IMR-90 (cell line): ENCODE results near the gene PGS1. TPM values are rescaled to one million over a fixed set of nuclear protein-coding genes. Genes with fewer than 3 reads are reported as not detected.
A peak's percentile ranks its signal among the peaks of the same experiment; 100 is the strongest.

Experiments used
- ATAC-seq: fragments of 200-7000 bp; cut with Tn5 transposase; 2 replicates; pipeline ENCODE4 v1.9.1; 2020; ENCODE audit warnings: low read depth, mild to moderate bottlenecking, moderate library complexity
- BruUV-seq: library from RNA; stranded (reverse); fragments of 400-500 nt; replicated peaks from 2 replicates; lab custom pipeline; 2021; lab: Mats Ljungman, UMichigan
- CTCF ChIA-PET: fragments of 300-600 bp; formaldehyde crosslinking; extraction: SDS; loops from one replicate; lab custom pipeline; 2021; ENCODE audit warnings: antibody characterized with exemption; lab: Yijun Ruan, JAX
- POLR2A ChIA-PET: fragments of 300-600 bp; sonication (Branson Sonifier 250); formaldehyde crosslinking; loops from one replicate; lab custom pipeline; 2022; ENCODE audit warnings: antibody characterized with exemption; ENCODE audit not compliant: unreplicated experiment; lab: Charles Lee
- DNase-seq: peaks from one replicate; pipeline ENCODE4 v3.0.0; 2013
- H2AFZ ChIP-seq: replicated peaks from 2 replicates; pipeline ENCODE3; 2013; ENCODE audit warnings: low read length, mild to moderate bottlenecking; ENCODE audit not compliant: poor library complexity
- H2AK5ac ChIP-seq: 2 replicates; pipeline ENCODE4 v1.6.1; 2013; ENCODE audit warnings: low read depth, low read length, inconsistent platforms
- H2AK9ac ChIP-seq: replicated peaks from 2 replicates; pipeline ENCODE3; 2013; ENCODE audit warnings: mild to moderate bottlenecking, low read depth, low read length, moderate library complexity; ENCODE audit not compliant: poor library complexity
- H2BK120ac ChIP-seq: 2 replicates; pipeline ENCODE4 v1.6.1; 2013; ENCODE audit warnings: low read depth, low read length, inconsistent platforms
- H2BK15ac ChIP-seq: 3 replicates; pipeline ENCODE4 v1.6.1; 2013; ENCODE audit warnings: low read depth, low read length, inconsistent platforms
- H2BK20ac ChIP-seq: 2 replicates; pipeline ENCODE4 v1.6.1; 2013; ENCODE audit warnings: low read depth, mild to moderate bottlenecking, inconsistent platforms, low read length, moderate library complexity
- H2BK5ac ChIP-seq: 2 replicates; pipeline ENCODE4 v1.6.1; 2013; ENCODE audit warnings: mild to moderate bottlenecking, low read depth, low read length, inconsistent platforms; ENCODE audit not compliant: poor library complexity, severe bottlenecking
- H3K14ac ChIP-seq: replicated peaks from 2 replicates; pipeline ENCODE4 v1.6.1; 2013; ENCODE audit warnings: low read depth, low read length, inconsistent platforms
- H3K18ac ChIP-seq: 2 replicates; pipeline ENCODE4 v1.6.1; 2013; ENCODE audit warnings: low read depth, low read length, control low read depth
- H3K23ac ChIP-seq: 2 replicates; pipeline ENCODE4 v1.6.1; 2013; ENCODE audit warnings: low read depth, low read length, inconsistent platforms
- H3K27ac ChIP-seq: 2 replicates; pipeline ENCODE4 v1.5.1; 2013; ENCODE audit warnings: mild to moderate bottlenecking, control low read depth, low read length; ENCODE audit not compliant: insufficient read depth
- H3K27me3 ChIP-seq: 2 replicates; pipeline ENCODE4 v1.6.1; 2013; ENCODE audit warnings: low read length; ENCODE audit not compliant: control insufficient read depth, insufficient read depth
- H3K36me3 ChIP-seq: 2 replicates; pipeline ENCODE4 v1.6.1; 2013; ENCODE audit warnings: low read length, mixed read lengths; ENCODE audit not compliant: control insufficient read depth, insufficient read depth
- H3K4ac ChIP-seq: 2 replicates; pipeline ENCODE4 v1.6.1; 2013; ENCODE audit warnings: low read depth, low read length, inconsistent platforms
- H3K4me1 ChIP-seq: 2 replicates; pipeline ENCODE4 v1.6.1; 2013; ENCODE audit warnings: low read length, mixed read lengths; ENCODE audit not compliant: control insufficient read depth, insufficient read depth
- H3K4me2 ChIP-seq: 2 replicates; pipeline ENCODE4 v1.6.1; 2013; ENCODE audit warnings: low read depth, mild to moderate bottlenecking, control low read depth, low read length, moderate library complexity
- H3K4me3 ChIP-seq: 2 replicates; pipeline ENCODE4 v1.5.1; 2013; ENCODE audit warnings: low read depth, mild to moderate bottlenecking, control low read depth, low read length, moderate library complexity; ENCODE audit not compliant: insufficient read depth
- H3K56ac ChIP-seq: 2 replicates; pipeline ENCODE4 v1.6.1; 2013; ENCODE audit warnings: low read length, inconsistent platforms; ENCODE audit not compliant: insufficient read depth; ENCODE audit errors: extremely low read depth
- H3K79me1 ChIP-seq, 2 experiments: 2 replicates each; pipeline ENCODE4 v1.6.1; 2013; ENCODE audit warnings: low read length in 2 of 2, inconsistent platforms in 1 of 2, low read depth in 1 of 2
- H3K9ac ChIP-seq: 2 replicates; pipeline ENCODE4 v1.6.1; 2013; ENCODE audit warnings: low read depth, low read length, control low read depth
- H3K9me1 ChIP-seq: 2 replicates; pipeline ENCODE4 v1.6.1; 2013; ENCODE audit warnings: low read length, inconsistent platforms; ENCODE audit not compliant: insufficient read depth
- H3K9me3 ChIP-seq: 2 replicates; pipeline ENCODE4 v1.6.1; 2013; ENCODE audit warnings: low read length; ENCODE audit not compliant: control insufficient read depth, insufficient read depth
- H4K20me1 ChIP-seq: 2 replicates; pipeline ENCODE4 v1.6.1; 2013; ENCODE audit warnings: low read length, inconsistent platforms; ENCODE audit not compliant: insufficient read depth
- H4K5ac ChIP-seq: 2 replicates; pipeline ENCODE4 v1.6.1; 2013; ENCODE audit warnings: mild to moderate bottlenecking, low read depth, low read length, control low read depth
- H4K8ac ChIP-seq, 2 experiments: 2 replicates each; pipeline ENCODE4 v1.6.1; 2013; ENCODE audit warnings: low read depth in 2 of 2, low read length in 2 of 2, control low read depth in 1 of 2, inconsistent platforms in 1 of 2
- H4K91ac ChIP-seq: 2 replicates; pipeline ENCODE4 v1.6.1; 2013; ENCODE audit warnings: low read depth, low read length, inconsistent platforms; ENCODE audit not compliant: insufficient read depth
- BHLHE40 ChIP-seq: fragments of 150-350 bp; IDR thresholded peaks from 2 replicates; pipeline ENCODE4 v1.6.1; 2016; ENCODE audit warnings: mild to moderate bottlenecking, low read depth, low read length
- CHD1 ChIP-seq: IDR thresholded peaks from 2 replicates; pipeline ENCODE4 v1.6.1; 2012; ENCODE audit warnings: low read depth, low read length, improper control_type of control experiment
- FOS ChIP-seq: fragments of 150-350 bp; IDR thresholded peaks from 2 replicates; pipeline ENCODE4 v1.6.1; 2016; ENCODE audit warnings: low read depth, low read length
- MAFK ChIP-seq: IDR thresholded peaks from 2 replicates; pipeline ENCODE4 v1.6.1; 2012; ENCODE audit warnings: low read depth, low read length, improper control_type of control experiment
- MAZ ChIP-seq: IDR thresholded peaks from 2 replicates; pipeline ENCODE4 v1.6.1; 2012; ENCODE audit warnings: low read depth, mild to moderate bottlenecking, low read length, improper control_type of control experiment, moderate library complexity, borderline replicate concordance
- MXI1 ChIP-seq: IDR thresholded peaks from 2 replicates; pipeline ENCODE4 v1.6.1; 2012; ENCODE audit warnings: low read depth, mild to moderate bottlenecking, low read length, moderate library complexity, borderline replicate concordance
- NFE2L2 ChIP-seq: fragments of 150-350 bp; IDR thresholded peaks from 2 replicates; pipeline ENCODE4 v1.6.1; 2016; ENCODE audit warnings: low read depth, mild to moderate bottlenecking, low read length
- RAD21 ChIP-seq: IDR thresholded peaks from 2 replicates; pipeline ENCODE4 v1.6.1; 2012; ENCODE audit warnings: low read length, improper control_type of control experiment
- RCOR1 ChIP-seq: IDR thresholded peaks from 2 replicates; pipeline ENCODE4 v1.6.1; 2012; ENCODE audit warnings: mild to moderate bottlenecking, low read length, improper control_type of control experiment; ENCODE audit not compliant: insufficient replicate concordance
- SMC3 ChIP-seq: fragments of 150-350 bp; IDR thresholded peaks from 2 replicates; pipeline ENCODE4 v1.6.1; 2016; ENCODE audit warnings: low read depth, mild to moderate bottlenecking, antibody characterized with exemption, low read length, moderate library complexity
- WGBS, 2 experiments: methylation state at CpG; one replicate each; pipeline versions ENCODE4 v1.1.5 to v1.1.7; 2013; ENCODE audit warnings: missing lambda C conversion rate in 2 of 2; ENCODE audit not compliant: insufficient read length in 1 of 2; ENCODE audit errors: extremely low coverage in 2 of 2; 5-methylcytosine and 5-hydroxymethylcytosine counted together
- dilution Hi-C: fragments of 300-500 bp; cut with HindIII; formaldehyde crosslinking; loops from one replicate; pipeline ENCODE4 v1.14.3; 2018; ENCODE audit warnings: low sequenced_read_pairs; ENCODE audit not compliant: unreplicated experiment
- in situ Hi-C: fragments of 300-500 bp; cut with MboI; formaldehyde crosslinking; loops from 3 replicates; pipeline ENCODE4 v1.14.3; 2019; ENCODE audit warnings: low sequenced_read_pairs, inconsistent platforms, mixed read lengths
- intact Hi-C: fragments of 100-400 bp; cut with micrococcal nuclease; formaldehyde crosslinking; loops from 2 replicates; pipeline ENCODE4 v1.10.0; 2022
- polyA plus RNA-seq, 3 experiments: library from polyadenylated mRNA; depleted of rRNA; stranded (reverse); fragments of >200 nt; gene quantifications; 2 replicates each; pipeline ENCODE4 v1.2.3, GENCODE V29; 2012; ENCODE audit warnings: low replicate concordance in 1 of 3
- total RNA-seq: library from RNA; depleted of rRNA; stranded (reverse); fragments of >200 nt; gene quantifications from 2 replicates; pipeline ENCODE4 v1.2.3, GENCODE V29; 2012
- TF ChIP-seq, protein P1 (sequence below): fragments of 150-350 bp; IDR thresholded peaks from 2 replicates; pipeline ENCODE4 v1.6.1; 2017; ENCODE audit warnings: mild to moderate bottlenecking, antibody characterized with exemption, low read length, low read depth
- TF ChIP-seq, protein P2 (sequence below): fragments of 150-350 bp; IDR thresholded peaks from 2 replicates; pipeline ENCODE4 v1.6.1; 2016; ENCODE audit warnings: low read depth, mild to moderate bottlenecking, low read length, moderate library complexity, borderline replicate concordance

Gene PGS1
- total and polyA plus RNA-seq, 2 of the 4 experiments (the other 2 are of a cell fraction), result 18.5 to 43.2 TPM

DNA sequence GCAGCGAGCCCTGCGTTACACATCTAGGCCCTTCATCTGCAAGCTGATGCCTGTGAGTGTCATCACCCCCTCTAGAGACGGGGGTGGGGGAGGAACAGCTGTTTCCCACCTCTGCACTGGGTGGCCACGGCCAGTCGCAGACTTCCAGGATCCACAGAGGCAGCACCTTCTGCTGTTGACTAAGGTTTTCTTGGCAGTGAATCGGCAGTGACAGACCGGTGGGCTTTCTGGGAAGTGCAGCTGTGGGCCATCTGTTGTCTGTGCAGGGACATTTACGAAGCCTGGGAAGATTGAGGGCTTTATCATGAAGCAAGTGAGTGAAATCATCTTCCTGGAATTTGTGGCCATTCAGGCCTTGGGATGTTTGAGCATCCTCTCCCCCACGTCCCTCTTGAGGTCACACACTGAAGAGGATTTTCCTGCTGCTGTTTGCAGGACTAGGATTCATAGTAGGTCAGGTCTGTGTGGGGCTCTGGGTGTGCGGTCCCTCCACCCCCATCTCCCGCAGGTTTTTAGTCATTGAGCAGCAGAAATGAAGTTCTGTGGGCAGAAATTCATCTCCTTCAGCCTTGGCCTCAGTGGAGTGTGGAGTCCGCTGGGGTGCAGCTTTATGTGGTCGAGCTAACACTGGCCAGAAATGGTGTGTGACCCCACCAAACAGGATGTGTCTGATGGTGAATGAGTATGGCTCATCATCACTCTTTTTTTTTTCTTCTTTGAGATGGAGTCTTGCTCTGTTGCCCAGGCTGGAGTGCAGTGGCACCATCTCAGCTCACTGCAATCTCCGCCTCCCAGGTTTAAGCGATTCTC lies 12.0 kb downstream of the PGS1 start (continued):
- TF ChIP-seq FOS, result peak; percentile 78
- TF ChIP-seq, protein P1, sequence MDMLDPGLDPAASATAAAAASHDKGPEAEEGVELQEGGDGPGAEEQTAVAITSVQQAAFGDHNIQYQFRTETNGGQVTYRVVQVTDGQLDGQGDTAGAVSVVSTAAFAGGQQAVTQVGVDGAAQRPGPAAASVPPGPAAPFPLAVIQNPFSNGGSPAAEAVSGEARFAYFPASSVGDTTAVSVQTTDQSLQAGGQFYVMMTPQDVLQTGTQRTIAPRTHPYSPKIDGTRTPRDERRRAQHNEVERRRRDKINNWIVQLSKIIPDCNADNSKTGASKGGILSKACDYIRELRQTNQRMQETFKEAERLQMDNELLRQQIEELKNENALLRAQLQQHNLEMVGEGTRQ, result no peak

DNA sequence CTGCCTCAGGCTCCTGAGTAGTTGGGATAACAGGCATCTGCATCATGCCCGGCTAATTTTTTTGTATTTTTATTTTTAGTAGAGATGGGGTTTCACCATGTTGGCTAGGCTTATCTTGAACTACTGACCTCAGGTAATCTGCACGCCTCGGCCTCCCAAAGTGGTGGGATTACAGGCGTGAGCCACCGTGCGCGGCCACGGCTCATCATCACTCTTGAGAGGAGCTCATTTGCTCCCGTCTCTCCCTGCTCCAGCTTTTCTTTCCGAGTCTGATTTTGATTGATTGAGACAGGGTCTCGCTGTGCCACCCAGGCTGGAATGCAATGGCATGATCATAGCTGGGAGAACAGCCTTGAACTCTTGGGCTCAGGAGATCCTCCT lies 12.6 kb downstream of the PGS1 start:
- Histone ChIP-seq H4K20me1 (peaks cover 31% of the 10 kb centered on the region), H3K14ac (peak overlapping the region; percentile 79), H3K9me1 (peaks cover 52% of the 10 kb centered on the region), H3K4me1 (peaks cover 38% of the 10 kb centered on the region), H3K23ac (peak overlapping the region; percentile 85), H3K9ac (no peak overlapping the region), H2AFZ (no peak overlapping the region), H3K18ac (peak overlapping the region; percentile 62), H3K27me3 (no peaks in the 10 kb centered on the region), H3K4me3 (no peak overlapping the region), H2AK9ac (no peak overlapping the region), H2BK20ac (peak overlapping the region; percentile 91), H3K4me2 (no peak overlapping the region), H2BK15ac (peak overlapping the region; percentile 62; the same call in 2 of the 3 replicates), H4K91ac (peak overlapping the region; percentile 86), H3K79me1 (peaks cover 28 to 87% of the 10 kb centered on the region in 2 experiments), H3K56ac (0 out of 2 replicates have a peak overlapping the region, but pooled peaks have one; percentile 4), H2BK120ac (peak overlapping the region; percentile 95), H3K4ac (peak overlapping the region; percentile 92), H3K36me3 (peaks cover 9% of the 10 kb centered on the region), H3K27ac (peak overlapping the region; percentile 82), H2AK5ac (peak overlapping the region; percentile 96), H3K9me3 (no peaks in the 10 kb centered on the region), H4K5ac (peak overlapping the region; percentile 18; the same call in 1 of the 2 replicates), H2BK5ac (peak overlapping the region; percentile 79), H4K8ac (peak overlapping the region; percentile 7 to 83; a peak in 3 of 4 replicates)
- ChIA-PET POLR2A (interaction anchor here (0.5 kb wide), 1 partner anchor 9 kb away, joined by 4 read pairs; no protein-coding TSS in a partner anchor), CTCF (interaction anchor here (1.9 to 2.8 kb wide), 2 partner anchors 30 to 31 kb away, joined by 7 to 10 read pairs; no protein-coding TSS in a partner anchor)
- intact Hi-C loops, result no loop called here
- WGBS, 2 experiments, result 60% methylated on average over 3 of the region's 11 CpGs; no CpG with 5 or more reads in 1 of the 2 experiments
- DNase-seq, result no peak
- no peak for ATAC-seq
- in situ Hi-C loops, result no loop called here
- BruUV-seq, result no TSS peak
- dilution Hi-C loops, result no loop called here
- TF ChIP-seq MAZ (no peak), MXI1 (no peak), RAD21 (no peak), RCOR1 (no peak), SMC3 (no peak), MAFK (no peak), NFE2L2 (no peak), CHD1 (no peak), FOS (no peak), BHLHE40 (no peak)
- TF ChIP-seq, protein P2, sequence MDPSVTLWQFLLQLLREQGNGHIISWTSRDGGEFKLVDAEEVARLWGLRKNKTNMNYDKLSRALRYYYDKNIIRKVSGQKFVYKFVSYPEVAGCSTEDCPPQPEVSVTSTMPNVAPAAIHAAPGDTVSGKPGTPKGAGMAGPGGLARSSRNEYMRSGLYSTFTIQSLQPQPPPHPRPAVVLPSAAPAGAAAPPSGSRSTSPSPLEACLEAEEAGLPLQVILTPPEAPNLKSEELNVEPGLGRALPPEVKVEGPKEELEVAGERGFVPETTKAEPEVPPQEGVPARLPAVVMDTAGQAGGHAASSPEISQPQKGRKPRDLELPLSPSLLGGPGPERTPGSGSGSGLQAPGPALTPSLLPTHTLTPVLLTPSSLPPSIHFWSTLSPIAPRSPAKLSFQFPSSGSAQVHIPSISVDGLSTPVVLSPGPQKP, result no peak
- TF ChIP-seq, protein P1, result no peak
